Kidney capillary endothelial cell (primary cell): ENCODE data around the gene NBPF9.
"Not testable (repeated sequence)": the region's sequence is repeated elsewhere in the genome, so short reads cannot be mapped to it uniquely, and the experiment has no call there.

Experiments used
- DNase-seq: peaks from one replicate; pipeline ENCODE4 v3.0.0-alpha.2; 2018; ENCODE audit warnings: low spot score

The NBPF9 gene, protein sequence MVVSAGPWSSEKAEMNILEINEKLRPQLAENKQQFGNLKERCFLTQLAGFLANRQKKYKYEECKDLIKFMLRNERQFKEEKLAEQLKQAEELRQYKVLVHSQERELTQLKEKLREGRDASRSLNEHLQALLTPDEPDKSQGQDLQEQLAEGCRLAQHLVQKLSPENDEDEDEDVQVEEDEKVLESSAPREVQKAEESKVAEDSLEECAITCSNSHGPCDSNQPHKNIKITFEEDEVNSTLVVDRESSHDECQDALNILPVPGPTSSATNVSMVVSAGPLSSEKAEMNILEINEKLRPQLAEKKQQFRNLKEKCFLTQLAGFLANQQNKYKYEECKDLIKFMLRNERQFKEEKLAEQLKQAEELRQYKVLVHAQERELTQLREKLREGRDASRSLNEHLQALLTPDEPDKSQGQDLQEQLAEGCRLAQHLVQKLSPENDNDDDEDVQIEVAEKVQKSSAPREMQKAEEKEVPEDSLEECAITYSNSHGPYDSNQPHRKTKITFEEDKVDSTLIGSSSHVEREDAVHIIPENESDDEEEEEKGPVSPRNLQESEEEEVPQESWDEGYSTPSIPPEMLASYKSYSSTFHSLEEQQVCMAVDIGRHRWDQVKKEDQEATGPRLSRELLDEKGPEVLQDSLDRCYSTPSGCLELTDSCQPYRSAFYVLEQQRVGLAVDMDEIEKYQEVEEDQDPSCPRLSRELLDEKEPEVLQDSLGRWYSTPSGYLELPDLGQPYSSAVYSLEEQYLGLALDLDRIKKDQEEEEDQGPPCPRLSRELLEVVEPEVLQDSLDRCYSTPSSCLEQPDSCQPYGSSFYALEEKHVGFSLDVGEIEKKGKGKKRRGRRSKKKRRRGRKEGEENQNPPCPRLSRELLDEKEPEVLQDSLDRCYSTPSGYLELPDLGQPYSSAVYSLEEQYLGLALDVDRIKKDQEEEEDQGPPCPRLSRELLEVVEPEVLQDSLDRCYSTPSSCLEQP (N-terminal part only)

DNA sequence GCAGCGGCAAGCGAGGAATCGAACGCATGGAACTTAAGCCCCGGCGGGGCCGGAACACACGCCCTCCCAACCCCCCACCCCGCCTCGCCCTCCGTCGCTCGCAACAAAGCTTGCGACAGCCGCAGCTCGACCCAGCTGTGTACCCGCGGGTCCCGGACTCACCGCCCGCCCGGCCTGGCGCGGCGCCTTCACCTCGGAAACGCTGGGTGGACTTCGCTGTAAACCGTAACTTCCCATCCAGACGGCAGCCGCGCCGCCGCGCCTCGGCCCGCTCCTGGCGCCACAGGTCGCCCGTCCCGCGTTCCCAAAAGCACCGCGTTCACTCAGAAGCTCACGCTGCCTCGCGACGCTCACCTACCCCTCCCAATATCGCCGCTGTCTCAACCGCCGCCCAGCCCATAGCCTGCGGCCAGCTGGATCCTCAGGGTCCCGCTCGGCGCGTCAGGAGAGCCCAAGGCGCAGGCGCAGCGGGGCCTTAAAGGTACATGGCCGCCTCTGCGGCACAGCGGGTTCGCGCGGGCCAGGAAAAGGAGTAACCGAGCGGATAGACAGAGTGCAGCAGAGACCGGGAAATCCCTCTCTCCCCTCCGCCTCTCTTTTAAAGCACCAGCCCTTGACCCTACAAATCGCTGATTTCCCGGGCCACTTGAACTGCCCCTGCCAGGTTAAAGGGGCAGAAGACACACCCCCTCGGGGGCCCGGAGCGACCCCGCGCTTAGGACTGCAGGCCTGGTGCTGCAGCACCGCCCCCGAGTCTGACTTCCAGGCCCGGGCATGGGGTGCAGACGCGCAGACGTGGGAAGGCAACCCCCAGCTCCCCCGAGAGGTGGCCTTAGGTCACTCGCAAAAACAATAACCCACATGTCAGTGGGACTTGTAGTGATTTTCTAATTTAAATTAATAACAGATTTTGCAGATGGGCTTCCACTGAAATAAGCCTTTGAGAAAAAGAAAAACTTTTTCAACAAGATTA lies at the start of gene NBPF9:
NBPF9 (minus strand) TSS at position 443 of the 973 bp plus-strand sequence. CDS start 21,412 bp downstream, outside the sequence.
- peak; percentile 4 for DNase-seq

DNA sequence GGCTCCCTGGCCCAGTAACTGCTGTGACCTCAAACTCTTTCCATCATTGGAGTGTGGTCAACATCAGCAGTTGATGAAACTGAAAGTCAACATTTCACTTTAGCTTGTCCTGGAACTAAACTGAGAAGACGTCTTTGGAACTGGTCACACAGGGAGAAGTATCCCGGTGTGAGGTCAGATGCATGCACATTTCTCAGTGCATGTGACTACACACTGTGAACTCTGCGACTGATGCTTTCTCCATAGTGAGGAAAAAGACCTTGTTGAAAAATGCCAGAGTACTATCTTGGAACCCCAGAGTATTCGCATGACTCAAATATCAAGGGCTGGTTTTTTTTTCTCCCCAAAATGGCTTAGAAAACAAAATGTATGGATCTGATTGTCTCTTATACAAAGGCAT lies 46.6 kb upstream of the NBPF9 start:
- not testable (repeated sequence) for DNase-seq

DNA sequence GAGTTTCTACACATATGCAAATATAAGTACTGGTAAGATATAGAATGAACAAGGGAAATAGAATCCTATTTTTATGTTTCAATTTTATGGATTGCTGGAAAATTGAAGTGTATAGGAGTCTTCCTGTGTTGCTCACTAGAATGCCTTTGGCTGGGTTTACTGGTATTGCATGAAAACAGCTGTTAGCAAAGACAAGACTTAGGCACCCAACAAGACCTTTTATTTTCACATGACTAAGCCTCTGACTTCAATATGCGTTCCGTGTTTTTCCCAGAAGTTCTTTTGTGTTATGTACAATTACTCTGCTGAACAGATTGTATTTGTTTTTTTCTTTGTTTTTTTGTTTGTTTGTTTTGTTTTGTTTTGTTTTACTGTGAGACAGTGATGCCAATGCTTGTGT lies 34.2 kb upstream of the NBPF9 start:
- DNase-seq, result not testable (repeated sequence)

GRCh38 chr1:149130938-149131337 lies 27.6 kb upstream of the NBPF9 start:
- DNase-seq, result not testable (repeated sequence)

DNA sequence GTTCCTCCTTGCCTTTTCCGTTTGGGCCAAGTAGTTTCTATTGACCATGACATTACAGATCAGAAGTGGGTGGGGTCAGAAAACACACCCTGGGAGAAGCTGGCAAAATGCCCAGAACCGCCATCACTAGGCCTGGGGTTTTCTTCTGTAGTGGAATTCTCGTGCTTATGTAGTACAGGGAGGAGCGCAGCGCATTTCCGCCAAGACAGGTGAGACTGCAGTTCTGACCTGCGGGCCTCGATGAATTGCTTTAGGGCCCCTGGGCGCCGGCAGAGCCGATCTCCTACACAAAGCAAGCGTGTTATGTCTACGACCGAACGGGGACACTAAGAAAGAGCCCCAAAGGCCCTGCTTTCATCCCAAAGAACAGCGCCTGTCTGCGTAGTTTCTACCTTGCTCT lies 25.9 kb upstream of the NBPF9 start:
- not testable (repeated sequence) for DNase-seq

DNA sequence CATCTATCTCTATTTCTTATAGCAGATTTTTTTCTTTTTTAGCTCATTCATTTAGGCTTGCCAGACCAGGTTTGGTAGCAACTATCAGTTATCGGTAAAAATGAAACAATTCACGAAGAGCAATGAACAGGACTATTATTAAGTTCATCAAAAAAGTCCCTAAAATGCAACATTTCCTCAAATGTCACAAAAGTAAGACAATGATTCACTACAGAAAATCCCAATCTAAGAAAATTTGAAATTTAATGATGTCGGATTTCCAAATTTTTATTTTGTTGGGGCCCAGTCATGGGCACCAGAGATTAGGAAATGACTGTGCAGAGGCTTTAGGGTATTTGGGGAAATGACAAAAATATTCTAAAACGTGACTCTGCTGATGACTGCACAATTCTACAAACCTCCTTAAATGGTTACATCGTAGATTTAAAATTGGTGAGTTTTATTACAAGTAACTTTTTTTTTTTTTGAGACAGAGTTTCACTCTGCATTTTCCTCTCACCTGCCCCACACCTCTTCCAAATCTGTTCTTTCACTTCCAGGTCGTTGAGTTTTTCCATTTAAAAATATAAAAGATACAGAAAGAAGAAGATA lies 23.3 kb upstream of the NBPF9 start:
- DNase-seq, result not testable (repeated sequence)

- not testable (repeated sequence) for DNase-seq
Measured at GRCh38 chr1:149123948-149124926, 20.9 kb upstream of the NBPF9 start.

DNA sequence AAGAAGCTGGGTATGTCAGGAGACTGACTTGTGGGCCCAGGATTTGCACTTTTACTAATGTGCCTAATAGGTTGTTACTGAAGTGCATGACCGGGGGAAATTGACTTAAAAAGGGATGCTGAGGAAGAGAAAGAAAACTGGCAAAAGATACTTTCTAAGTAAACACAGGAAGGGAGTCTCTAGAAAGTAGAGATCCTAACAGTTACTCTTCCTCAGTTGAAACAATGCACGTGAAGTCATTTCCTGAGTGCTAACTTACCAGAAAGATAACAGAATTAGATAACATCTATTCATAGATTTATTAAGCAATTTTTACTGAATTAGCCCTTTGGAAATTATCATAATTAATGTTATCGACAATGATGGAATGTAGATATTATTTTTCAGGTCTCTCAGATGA lies 9.5 kb upstream of the NBPF9 start:
- DNase-seq, result not testable (repeated sequence)

GRCh38 chr1:149110343-149110742 lies 7.0 kb upstream of the NBPF9 start:
- DNase-seq, result not testable (repeated sequence)

DNA sequence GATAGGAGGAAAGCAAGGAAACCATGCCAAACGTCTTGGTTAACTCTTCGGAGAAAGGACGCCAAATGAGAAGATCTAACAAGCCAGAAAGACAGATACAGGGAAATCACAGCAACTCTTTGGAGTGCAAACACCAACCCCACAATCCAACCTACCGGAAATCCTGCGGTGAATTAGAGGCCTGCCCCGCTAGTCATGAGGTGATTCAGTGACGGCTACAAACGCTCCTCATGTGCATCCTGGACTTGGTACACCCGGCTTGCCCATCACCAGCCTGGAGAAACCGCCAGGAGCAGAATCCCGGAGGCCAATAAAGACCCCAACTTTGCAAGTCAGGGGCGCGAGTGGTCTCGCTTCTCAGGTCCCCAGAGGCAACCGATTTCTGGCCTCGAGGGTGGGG lies 777 bp downstream of the NBPF9 start:
- DNase-seq, result not testable (repeated sequence)

- not testable (repeated sequence) for DNase-seq
Measured at GRCh38 chr1:149098276-149098675, 5.1 kb downstream of the NBPF9 start.

- DNase-seq, result not testable (repeated sequence)
Measured at GRCh38 chr1:149093155-149093554, 10.2 kb downstream of the NBPF9 start.

GRCh38 chr1:149075505-149076127 lies 27.7 kb downstream of the NBPF9 start:
- DNase-seq, result not testable (repeated sequence)

DNA sequence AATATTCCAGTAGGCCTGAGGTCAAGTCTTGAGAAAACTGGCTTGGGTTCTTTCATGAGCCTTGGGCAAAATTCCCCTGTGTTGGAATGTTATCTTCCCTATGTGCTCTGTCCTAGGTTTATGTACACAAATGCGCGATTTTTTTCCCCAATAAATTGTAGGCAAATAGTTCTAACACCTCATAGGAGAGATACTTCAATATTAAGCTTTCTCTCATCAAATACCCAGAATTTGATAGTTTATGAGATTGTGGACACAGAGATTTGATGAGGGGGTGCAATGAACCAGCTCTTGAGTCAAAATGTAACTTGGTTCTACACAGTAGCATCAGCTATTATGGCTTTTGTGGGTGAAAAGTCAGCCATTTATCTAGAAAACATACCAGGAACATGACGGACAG lies 38.7 kb downstream of the NBPF9 start:
- not testable (repeated sequence) for DNase-seq

GRCh38 chr1:149043056-149043455 lies 60.3 kb downstream of the NBPF9 start:
- DNase-seq, result not testable (repeated sequence)

DNA sequence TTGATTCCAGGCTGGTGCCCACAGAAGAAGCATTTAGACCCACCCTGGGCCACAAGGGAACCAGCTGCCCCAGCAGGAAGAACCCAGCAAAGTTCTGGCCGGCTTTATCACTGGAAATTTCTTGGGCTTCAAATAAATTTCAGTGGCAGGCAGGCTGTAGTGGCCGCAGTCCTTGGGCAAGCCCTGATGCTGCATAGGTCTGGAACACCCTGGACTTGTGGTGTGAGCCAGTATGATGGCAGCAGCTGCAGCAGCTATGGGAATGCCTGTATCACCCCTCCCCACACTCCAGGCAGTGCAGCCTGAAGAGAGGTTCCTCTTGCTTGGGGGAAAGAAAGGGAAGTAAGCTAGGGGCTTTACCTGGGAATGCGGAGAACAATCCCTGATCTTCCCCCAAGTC lies 69.4 kb downstream of the NBPF9 start:
- not testable (repeated sequence) for DNase-seq

DNA sequence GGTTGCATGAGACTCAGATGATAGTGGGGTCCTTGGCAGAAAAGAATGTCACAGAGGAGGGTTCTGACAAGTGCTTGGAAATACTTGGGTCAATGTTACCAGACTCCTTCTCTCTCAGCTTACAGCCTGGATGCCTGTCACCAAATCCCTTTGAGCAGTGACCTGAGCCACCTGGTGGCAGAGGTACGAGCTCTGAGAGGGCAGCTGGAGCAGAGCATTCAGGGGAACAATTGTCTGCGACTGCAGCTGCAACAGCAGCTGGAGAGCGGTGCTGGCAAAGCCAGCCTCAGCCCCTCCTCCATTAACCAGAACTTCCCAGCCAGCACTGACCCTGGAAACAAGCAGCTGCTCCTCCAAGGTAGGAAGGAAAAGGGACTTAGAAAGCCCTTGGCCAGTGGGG lies 79.0 kb downstream of the NBPF9 start:
- DNase-seq, result not testable (repeated sequence)

- DNase-seq, result not testable (repeated sequence)
Measured at GRCh38 chr1:149018577-149018976, 84.8 kb downstream of the NBPF9 start.

- not testable (repeated sequence) for DNase-seq
Measured at GRCh38 chr1:149016626-149017025, 86.7 kb downstream of the NBPF9 start.
